ENCODE data around the gene ITPR1. TPM values are rescaled to one million over a fixed set of nuclear protein-coding genes. Genes with fewer than 3 reads are reported as not detected.

The ITPR1 gene
- total RNA-seq, 4 donors from 2014 or later = 210 to 261 (median 232) TPM

DNA sequence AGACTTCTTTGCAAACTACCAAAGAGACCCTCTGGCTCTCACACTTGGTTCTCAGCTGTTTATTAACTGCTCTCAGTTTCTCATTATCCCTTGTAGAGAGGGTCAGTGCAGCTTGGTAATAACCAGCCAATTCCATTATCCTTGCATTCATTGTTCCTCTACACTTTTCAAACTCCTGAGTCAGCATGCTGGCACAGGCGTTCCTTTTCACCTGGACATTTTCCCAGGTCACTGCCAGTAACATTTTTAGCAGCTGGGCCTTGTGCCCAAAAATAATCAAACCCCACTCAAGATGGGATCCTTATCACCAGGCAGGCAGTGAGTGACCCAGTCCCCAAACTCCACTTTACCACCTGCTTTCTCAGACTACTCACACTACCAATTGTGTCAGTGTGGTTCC is 21.2 kb upstream of the ITPR1 start:
- Histone ChIP-seq H3K27me3 (no peaks in the 10 kb centered on the region), H3K27ac (peak overlapping the region in 1 of 3 donors; percentile 5), H3K4me1 (peaks cover 7 to 25% of the 10 kb centered on the region in 2 donors), H3K4me3 (replicated peaks in 1 of 3) (no peak overlapping the region), H3K36me3 (no peaks in the 10 kb centered on the region), H3K9me3 (no peaks in the 10 kb centered on the region)
- TF ChIP-seq POLR2A (IDR thresholded peaks at IDR 0.05) = no peak
- TF ChIP-seq, protein P1, sequence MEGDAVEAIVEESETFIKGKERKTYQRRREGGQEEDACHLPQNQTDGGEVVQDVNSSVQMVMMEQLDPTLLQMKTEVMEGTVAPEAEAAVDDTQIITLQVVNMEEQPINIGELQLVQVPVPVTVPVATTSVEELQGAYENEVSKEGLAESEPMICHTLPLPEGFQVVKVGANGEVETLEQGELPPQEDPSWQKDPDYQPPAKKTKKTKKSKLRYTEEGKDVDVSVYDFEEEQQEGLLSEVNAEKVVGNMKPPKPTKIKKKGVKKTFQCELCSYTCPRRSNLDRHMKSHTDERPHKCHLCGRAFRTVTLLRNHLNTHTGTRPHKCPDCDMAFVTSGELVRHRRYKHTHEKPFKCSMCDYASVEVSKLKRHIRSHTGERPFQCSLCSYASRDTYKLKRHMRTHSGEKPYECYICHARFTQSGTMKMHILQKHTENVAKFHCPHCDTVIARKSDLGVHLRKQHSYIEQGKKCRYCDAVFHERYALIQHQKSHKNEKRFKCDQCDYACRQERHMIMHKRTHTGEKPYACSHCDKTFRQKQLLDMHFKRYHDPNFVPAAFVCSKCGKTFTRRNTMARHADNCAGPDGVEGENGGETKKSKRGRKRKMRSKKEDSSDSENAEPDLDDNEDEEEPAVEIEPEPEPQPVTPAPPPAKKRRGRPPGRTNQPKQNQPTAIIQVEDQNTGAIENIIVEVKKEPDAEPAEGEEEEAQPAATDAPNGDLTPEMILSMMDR (IDR thresholded peaks at IDR 0.05) = no peak
- peak; percentile 57 to 77 for DNase-seq
- 10 to 20% methylated on average over 1 of the region's 1 CpG for WGBS, 2 donors
- intact Hi-C loops (cut with DNase I) = no loop called here

DNA sequence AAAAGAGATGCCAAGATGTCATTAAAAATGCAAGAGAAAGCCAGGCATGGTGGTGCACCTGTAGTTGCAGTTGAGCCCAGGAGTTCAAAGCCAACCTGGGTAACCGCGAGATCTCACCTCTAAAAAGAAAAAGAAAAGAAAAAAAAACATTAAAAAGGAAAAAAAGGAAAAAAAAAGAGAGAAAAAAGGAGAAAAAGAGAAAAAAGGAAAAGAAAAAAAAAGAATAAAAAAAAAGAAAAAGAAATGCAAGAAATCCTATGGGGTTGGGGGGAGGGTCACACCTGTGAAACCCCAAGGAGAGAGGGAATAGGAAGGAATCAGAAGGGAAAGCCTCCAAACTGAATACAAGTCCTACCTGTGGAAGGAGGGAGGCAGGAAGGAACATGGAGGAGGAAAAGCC is 20.8 kb upstream of the ITPR1 start:
- no peaks in the 10 kb centered on the region for H3K27me3 ChIP-seq
- H3K27ac ChIP-seq = peak overlapping the region in 1 of 3 donors; percentile 5
- no peaks in the 10 kb centered on the region for H3K9me3 ChIP-seq
- H3K4me1 ChIP-seq = peaks cover 7 to 25% of the 10 kb centered on the region in 2 donors
- intact Hi-C loops (cut with DNase I) = no loop called here
- DNase-seq = no peak
- WGBS, 2 donors = 90 to 97% methylated on average over 2 of the region's 2 CpGs
- no peaks in the 10 kb centered on the region for H3K36me3 ChIP-seq
- H3K4me3 ChIP-seq (replicated peaks in 1 of 3) = no peak overlapping the region
- no peak for TF ChIP-seq POLR2A (IDR thresholded peaks at IDR 0.05)
- TF ChIP-seq, protein P1 (IDR thresholded peaks at IDR 0.05) = no peak

DNA sequence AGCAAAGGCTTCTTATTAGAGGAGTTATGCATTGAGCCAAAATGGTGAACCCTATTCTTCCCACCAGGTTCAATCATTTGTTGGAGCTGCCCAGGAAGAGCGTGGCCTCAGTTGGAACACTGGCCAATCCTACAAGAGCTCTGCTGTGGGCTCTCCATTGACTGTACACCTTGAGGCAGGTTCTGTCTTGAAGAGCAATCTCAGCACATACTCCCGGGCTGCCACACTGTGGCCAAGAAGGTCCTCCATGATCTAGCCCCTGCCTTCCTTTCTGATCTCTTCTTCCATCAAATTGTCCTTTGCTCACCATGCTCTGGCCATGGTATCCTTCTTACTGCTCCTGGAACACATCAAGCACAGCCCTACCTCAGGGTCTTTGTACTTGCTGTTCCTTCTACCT is 20.4 kb upstream of the ITPR1 start:
- intact Hi-C loops (cut with DNase I) = no loop called here
- Histone ChIP-seq H3K27me3 (no peaks in the 10 kb centered on the region), H3K4me3 (replicated peaks in 1 of 3) (no peak overlapping the region), H3K36me3 (no peaks in the 10 kb centered on the region), H3K9me3 (no peaks in the 10 kb centered on the region), H3K4me1 (peaks cover 7 to 22% of the 10 kb centered on the region in 2 donors), H3K27ac (no peak overlapping the region)
- DNase-seq = no peak
- WGBS, 2 donors = 97 to 100% methylated on average over 2 of the region's 2 CpGs
- TF ChIP-seq, protein P1 (IDR thresholded peaks at IDR 0.05) = no peak
- TF ChIP-seq POLR2A (IDR thresholded peaks at IDR 0.05) = no peak

DNA sequence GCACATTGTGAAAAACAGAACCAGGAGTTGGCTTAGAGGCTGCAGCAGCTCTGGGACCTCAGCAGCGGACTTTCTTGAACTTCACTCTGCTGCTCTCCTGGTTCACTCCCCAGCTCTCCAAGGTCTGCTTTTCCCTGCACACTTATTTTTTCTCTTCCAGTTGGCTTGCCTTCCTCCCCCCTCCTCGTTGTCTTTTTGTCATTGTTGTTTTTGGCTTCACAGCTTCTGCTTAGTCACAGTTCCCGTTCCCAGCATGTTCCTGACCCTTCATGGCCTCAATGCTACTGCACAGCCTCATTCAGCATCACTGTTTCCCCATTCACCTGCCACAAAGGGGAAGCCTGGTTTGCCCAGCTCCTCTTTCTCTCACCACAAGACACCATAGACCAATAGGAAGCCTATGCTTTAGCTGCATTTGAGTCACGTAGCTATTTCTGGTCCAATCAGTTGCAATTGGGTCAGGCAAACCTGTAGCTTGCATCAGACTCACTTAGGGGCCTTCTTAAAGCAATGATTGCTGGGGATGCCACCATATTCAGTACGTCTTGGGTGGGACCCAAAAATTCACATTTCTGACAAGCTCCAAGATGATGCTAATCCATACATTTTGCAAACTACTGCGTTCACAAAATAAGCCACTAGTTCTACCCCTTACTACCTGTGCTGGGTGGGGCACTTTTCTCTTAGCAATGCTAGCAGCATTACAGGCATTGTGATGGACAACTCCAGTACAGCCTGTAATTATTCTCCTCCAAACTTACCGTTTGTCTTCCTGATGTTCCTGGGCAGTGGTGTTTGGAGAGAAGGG is 18.3 kb upstream of the ITPR1 start:
- TF ChIP-seq POLR2A (IDR thresholded peaks at IDR 0.05) = no peak
- TF ChIP-seq, protein P1 (IDR thresholded peaks at IDR 0.05) = no peak
- H3K27me3 ChIP-seq = no peaks in the 10 kb centered on the region
- no peak overlapping the region for H3K27ac ChIP-seq

DNA sequence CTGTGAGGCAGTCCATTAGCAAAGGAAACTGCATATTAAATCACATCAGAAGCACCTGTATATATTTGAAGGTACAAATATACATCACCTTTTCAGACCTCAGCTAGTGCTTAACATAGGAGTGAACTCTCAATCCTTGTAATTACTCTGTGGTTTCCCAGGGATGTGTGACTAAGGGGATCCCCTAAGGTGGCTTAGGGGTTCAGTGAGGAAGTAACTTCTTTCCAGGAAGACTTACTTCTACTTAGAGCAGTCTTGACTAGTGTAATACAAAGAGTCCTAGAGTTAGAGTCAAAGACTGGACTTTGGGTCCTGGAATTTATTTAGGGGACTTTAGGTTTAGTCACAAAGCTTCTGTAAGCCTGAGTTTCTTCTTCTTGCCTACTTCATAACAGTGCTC is 17.3 kb upstream of the ITPR1 start:
- Histone ChIP-seq H3K36me3 (no peaks in the 10 kb centered on the region), H3K4me1 (peaks cover 7 to 22% of the 10 kb centered on the region in 2 donors), H3K4me3 (replicated peaks in 1 of 3) (no peak overlapping the region), H3K9me3 (no peaks in the 10 kb centered on the region), H3K27ac (no peak overlapping the region), H3K27me3 (no peaks in the 10 kb centered on the region)
- DNase-seq = no peak
- intact Hi-C loops (cut with DNase I) = no loop called here
- TF ChIP-seq POLR2A (IDR thresholded peaks at IDR 0.05) = no peak
- TF ChIP-seq, protein P1 (IDR thresholded peaks at IDR 0.05) = no peak

More for the DNA sequence above, 18.3 kb upstream of the ITPR1 start:
- H3K36me3 ChIP-seq = no peaks in the 10 kb centered on the region
- H3K4me1 ChIP-seq = peaks cover 7 to 22% of the 10 kb centered on the region in 2 donors
- H3K4me3 ChIP-seq (replicated peaks in 1 of 3) = no peak overlapping the region
- intact Hi-C loops (cut with DNase I) = no loop called here
- no peaks in the 10 kb centered on the region for H3K9me3 ChIP-seq
- WGBS, 2 donors = 48 to 58% methylated on average over 7 of the region's 7 CpGs
- DNase-seq = peak in 1 of 2 donors; percentile 26

All from thyroid gland (tissue), 4 donors.